Motor neuron (in vitro differentiated cells): ENCODE results near the gene PLPP3. TPM values are rescaled to one million over a fixed set of nuclear protein-coding genes. Genes with fewer than 3 reads are reported as not detected.

Source experiments
- ATAC-seq, 8 experiments: fragments of 200-7000 bp; cut with Tn5 transposase; replicated peaks in 6 of 8; 2 replicates each; pipeline ENCODE4 v1.8.0; 2021; ENCODE audit warnings: mild to moderate bottlenecking in 8 of 8, moderate library complexity in 8 of 8
- H3K27ac ChIP-seq, 2 donors: fragments of 250-450 bp; sonication (Bioruptor Pico); 2 replicates each; pipeline ENCODE4 v1.9.0; 2021; ENCODE audit warnings: antibody characterized with exemption in 2 of 2, mild to moderate bottlenecking in 2 of 2, moderate library complexity in 1 of 2
- H3K4me1 ChIP-seq, 2 donors: fragments of 250-450 bp; sonication (Bioruptor Pico); replicated peaks in 1 of 2; 2 replicates each; pipeline ENCODE4 v1.6.1; 2021; ENCODE audit warnings: antibody characterized with exemption in 2 of 2, mild to moderate bottlenecking in 2 of 2, moderate library complexity in 1 of 2
- H3K4me3 ChIP-seq, 5 donors: fragments of 250-450 bp; sonication (Bioruptor Pico); 2 replicates each; pipeline ENCODE4 v1.9.0; 2021; ENCODE audit warnings: antibody characterized with exemption in 5 of 5, mild to moderate bottlenecking in 5 of 5, moderate library complexity in 4 of 5
- WGBS, 10 experiments: fragments of 450-650 bp; shearing (Covaris generic); methylation state at CpG; one replicate each; pipeline ENCODE4 v1.0.0; 2022; 5-methylcytosine and 5-hydroxymethylcytosine counted together
- in situ Hi-C, 9 experiments: fragments of 400-800 bp; cut with MboI; loops; one replicate each; pipeline ENCODE4 v1.15.0; 2021; ENCODE audit warnings: low sequenced_read_pairs in 9 of 9, low pct_unique_long_range_greater_than_20kb in 2 of 9; ENCODE audit not compliant: unreplicated experiment in 9 of 9
- total RNA-seq, 8 experiments: library from RNA; unstranded; fragments of 300-600 nt; gene quantifications; 2 replicates each; pipeline versions ENCODE4 v1.2.3 to v1.2.4, GENCODE V29; 2022

The PLPP3 gene
- total RNA-seq, 8 experiments from 2014 or later = 4.7 to 175 (median 24.7) TPM

DNA sequence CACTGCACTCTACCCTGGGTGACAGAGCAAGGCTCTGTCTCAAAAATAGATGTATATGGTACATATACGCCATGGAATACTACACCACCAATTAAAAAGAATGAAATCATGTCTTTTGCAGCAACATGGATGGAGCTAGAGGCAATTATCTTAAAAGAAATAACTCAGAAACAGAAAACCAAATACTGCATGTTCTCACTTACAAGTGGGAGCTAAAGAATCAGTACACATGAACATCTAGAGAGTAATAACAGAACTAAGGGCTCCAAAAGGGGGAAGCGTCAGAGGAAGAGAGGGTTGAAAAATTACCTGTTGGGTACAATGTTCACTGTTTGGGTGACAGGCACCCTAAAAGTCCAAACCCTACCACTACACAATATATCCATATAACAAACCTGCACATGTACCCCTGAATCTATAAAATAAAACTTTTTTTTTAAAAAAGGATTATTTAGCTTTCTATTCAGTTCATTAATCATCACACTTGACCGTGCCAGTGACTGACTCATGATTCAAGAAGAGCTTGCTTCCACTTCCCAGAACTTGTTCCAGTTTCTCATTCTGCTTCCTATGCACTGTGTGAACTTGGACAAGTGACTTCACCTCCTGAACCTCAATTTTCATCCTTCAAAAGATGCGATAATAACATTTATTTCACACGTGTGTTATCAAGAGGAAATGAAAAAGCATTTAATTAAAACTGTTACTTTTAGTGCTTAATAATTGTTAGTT is 109.6 kb downstream of the PLPP3 start:
- peak in 2 of 8 experiments; percentile 40 to 95 for ATAC-seq
- H3K4me3 ChIP-seq = no peak overlapping the region
- WGBS, 10 experiments = 34 to 90% (median 80%) methylated on average over 3 to 5 of the region's 5 CpGs
- in situ Hi-C loops = no loop called here
- peaks cover 11 to 12% of the 10 kb centered on the region in 2 donors for H3K4me1 ChIP-seq
- no peak overlapping the region for H3K27ac ChIP-seq

DNA sequence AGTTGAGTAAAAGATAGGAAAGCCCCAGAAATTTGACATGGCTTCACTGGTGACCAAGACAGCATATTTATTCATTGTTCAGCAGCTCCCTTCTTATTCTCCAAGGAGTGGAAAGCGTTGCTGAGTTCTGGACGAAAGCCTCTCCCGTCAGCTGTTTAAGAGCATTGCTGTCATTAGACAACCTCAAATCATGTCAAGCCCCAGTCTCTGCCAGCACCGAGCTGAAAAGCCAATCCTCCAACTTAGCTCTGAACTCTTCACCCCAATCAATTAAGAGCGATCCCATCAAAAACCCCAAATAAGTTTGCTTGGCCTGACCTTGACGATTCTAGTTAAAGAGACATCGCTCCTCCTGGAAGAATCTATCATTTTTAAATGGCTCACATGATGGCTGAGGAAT is 110.8 kb downstream of the PLPP3 start:
- H3K27ac ChIP-seq = peak overlapping the region in 1 of 2 donors; percentile 3
- in situ Hi-C loops = no loop called here
- H3K4me3 ChIP-seq = no peak overlapping the region
- ATAC-seq = peak in 5 of 8 experiments; percentile 51 to 79 (median 74)
- H3K4me1 ChIP-seq = peaks cover 11 to 12% of the 10 kb centered on the region in 2 donors
- WGBS, 10 experiments = 6 to 56% (median 25%) methylated on average over 3 to 7 of the region's 7 CpGs; no CpG with 5 or more reads in 1 of the 10 experiments

DNA sequence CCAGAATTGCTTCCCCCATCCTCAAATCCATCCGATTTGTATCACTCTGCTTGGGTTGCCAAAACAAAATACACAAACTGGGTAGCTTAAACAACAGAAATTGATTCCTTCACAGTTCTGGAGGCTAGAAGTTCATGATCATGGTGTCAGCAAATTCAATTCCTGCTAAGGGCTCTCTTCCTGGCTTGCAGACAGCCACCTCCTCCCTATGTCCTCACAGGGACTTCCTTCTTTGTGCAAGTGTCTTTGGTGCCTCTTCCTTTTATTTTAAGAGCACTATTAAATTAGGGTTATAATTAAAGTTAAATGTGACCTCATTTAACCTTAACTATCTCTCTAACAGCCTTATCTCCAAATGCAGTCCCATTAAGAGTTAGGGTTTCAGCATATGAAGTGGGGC is 112.8 kb downstream of the PLPP3 start:
- Histone ChIP-seq H3K4me1 (peaks cover 15 to 16% of the 10 kb centered on the region in 2 donors), H3K27ac (no peak overlapping the region), H3K4me3 (no peak overlapping the region)
- no peak for ATAC-seq
- in situ Hi-C loops = no loop called here
- 83 to 100% (median 100%) methylated on average over 1 of the region's 1 CpG; no CpG with 5 or more reads in 3 of the 10 experiments for WGBS, 10 experiments

DNA sequence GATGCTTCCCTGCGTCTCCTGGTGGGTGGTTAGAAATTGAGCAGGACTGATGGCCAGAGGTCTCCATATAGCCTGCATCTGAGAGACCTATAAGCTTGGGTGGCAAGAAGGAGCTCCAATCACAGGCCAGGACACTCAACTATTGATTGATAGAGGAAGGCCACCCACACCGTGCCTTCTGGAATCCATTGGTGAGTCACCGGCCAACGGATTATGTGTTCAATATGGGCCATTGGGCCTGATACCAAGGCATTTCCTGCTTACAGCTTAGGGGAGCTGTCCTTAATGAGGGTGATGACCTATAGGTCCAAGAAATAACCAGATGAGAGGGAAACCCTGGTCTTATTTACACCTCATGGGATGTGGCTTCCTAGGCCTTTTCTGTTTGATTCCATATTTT is 115.1 kb downstream of the PLPP3 start:
- Histone ChIP-seq H3K4me1 (peaks cover 25 to 26% of the 10 kb centered on the region in 2 donors), H3K27ac (no peak overlapping the region), H3K4me3 (no peak overlapping the region)
- no peak for ATAC-seq
- in situ Hi-C loops = no loop called here
- 80 to 100% (median 88%) methylated on average over 1 to 4 of the region's 4 CpGs; no CpG with 5 or more reads in 4 of the 10 experiments for WGBS, 10 experiments

DNA sequence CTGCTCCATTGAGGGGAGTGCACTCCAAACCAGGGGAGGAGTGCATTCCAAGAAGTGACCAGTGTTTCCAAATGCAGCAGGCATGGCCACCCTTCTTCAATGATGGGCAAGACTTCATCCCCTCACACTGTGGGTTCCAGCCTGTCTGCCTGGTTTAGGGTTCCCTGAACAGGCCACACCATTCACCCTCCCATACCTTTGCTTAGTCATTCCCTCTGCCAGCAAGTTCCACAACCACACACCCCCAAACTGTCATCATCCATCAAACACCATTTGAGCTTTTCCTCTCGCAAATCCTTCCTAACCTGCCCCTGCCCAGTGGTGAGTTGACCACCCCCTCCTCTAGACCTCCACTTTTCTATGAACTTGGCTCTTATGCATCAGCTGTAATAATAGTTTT is 116.0 kb downstream of the PLPP3 start:
- Histone ChIP-seq H3K27ac (no peak overlapping the region), H3K4me1 (peaks cover 18 to 19% of the 10 kb centered on the region in 2 donors), H3K4me3 (no peak overlapping the region)
- WGBS, 10 experiments = 67 to 100% (median 83%) methylated on average over 1 of the region's 1 CpG; no CpG with 5 or more reads in 5 of the 10 experiments
- no peak for ATAC-seq
- in situ Hi-C loops = no loop called here

DNA sequence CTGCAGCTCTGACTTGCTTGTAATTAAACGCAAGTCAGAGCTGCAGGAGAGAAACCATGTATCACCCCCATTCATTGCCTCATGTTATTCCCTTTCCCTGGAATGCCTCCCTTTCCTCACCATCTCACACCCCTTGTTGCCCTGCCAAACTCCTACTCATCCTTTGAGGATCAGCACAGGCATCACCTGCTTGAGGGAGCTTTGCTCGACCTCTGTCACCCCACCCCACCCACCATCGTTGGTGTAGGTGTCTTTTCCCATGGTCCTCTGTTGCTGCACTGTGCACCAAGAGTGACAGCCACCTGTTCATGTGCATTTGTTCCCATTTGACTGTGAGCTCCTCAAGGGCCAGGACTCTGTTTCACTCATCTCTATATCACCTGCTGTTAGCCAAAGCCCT is 117.2 kb downstream of the PLPP3 start:
- WGBS, 10 experiments = 40 to 100% (median 81%) methylated on average over 1 to 3 of the region's 3 CpGs; no CpG with 5 or more reads in 1 of the 10 experiments
- H3K4me3 ChIP-seq = no peak overlapping the region
- peaks cover 14% of the 10 kb centered on the region in 2 donors for H3K4me1 ChIP-seq
- no peak overlapping the region for H3K27ac ChIP-seq
- ATAC-seq = no peak
- in situ Hi-C loops = no loop called here

DNA sequence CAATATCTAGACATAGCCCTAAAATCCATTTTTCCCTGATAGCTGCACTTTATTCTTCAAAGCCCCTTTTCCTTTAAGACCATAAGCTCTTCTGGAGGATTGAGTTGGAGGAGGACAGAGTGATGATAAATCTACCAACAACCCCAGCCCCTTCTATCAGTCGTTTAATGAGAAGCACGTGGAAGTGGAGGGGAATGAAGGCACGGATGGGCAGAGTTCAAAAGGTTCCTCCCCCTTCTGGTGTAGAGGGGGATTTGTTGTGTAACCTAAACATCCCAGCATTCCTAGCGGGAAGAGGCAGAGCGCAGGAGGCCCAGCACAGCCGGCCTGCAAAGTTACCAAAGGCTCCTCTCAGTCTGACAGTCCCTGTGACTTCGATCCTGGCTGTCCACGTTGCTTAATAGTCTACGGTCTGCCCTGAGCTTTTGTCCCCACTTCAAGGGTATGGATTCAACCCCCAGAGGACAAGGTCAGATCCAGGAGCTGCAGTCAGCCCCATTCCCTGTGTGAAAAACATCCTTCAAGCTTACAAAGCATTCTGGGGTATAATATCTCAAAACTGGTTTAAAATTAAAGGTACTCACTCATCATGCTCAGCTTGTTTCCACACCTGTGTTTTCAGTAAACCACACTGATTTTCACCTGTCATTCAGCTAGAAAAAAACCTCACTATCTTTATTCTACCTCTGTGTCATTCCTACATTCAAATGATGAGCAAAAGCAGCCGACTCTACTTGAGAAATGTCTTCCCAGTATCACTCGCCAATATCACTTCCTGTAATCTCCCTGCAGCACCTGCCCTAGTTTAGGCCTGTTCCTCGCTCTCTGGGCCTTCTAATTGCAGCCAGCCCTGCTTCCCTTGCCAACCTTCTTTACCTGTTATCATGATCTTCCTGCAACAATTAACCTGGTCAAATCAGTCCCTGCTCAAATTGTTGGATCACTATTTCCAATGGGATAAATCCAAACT is 117.9 kb downstream of the PLPP3 start:
- peak in 5 of 8 experiments; percentile 70 to 95 (median 82) for ATAC-seq
- in situ Hi-C loops = no loop called here
- H3K27ac ChIP-seq = peak overlapping the region in 1 of 2 donors; percentile 9
- H3K4me1 ChIP-seq = peaks cover 14% of the 10 kb centered on the region in 2 donors
- WGBS, 10 experiments = 30 to 100% (median 63%) methylated on average over 1 to 12 of the region's 12 CpGs
- H3K4me3 ChIP-seq = no peak overlapping the region

DNA sequence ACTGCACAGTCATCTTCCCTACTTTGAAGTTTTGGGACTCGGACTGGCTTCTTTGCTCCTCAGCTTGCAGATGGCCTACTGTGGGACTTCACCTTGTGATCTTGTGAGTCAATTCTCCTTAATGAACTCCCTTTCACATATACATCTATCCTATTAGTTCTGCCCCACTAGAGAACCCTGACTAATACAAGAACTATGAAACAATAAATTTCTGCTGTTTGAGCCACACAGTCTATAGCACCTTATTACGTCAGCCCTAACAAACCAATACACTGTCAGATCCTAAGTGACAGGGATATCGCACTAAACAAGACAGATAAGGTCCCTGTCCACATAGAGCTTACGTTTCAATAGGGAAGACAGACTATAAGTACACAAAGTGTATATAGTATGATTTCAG is 120.1 kb downstream of the PLPP3 start:
- no peak overlapping the region for H3K27ac ChIP-seq
- WGBS, 10 experiments = 80 to 100% (median 96%) methylated on average over 1 to 4 of the region's 4 CpGs; no CpG with 5 or more reads in 2 of the 10 experiments
- H3K4me3 ChIP-seq = no peak overlapping the region
- in situ Hi-C loops = no loop called here
- H3K4me1 ChIP-seq = peaks cover 14% of the 10 kb centered on the region in 2 donors
- no peak for ATAC-seq

DNA sequence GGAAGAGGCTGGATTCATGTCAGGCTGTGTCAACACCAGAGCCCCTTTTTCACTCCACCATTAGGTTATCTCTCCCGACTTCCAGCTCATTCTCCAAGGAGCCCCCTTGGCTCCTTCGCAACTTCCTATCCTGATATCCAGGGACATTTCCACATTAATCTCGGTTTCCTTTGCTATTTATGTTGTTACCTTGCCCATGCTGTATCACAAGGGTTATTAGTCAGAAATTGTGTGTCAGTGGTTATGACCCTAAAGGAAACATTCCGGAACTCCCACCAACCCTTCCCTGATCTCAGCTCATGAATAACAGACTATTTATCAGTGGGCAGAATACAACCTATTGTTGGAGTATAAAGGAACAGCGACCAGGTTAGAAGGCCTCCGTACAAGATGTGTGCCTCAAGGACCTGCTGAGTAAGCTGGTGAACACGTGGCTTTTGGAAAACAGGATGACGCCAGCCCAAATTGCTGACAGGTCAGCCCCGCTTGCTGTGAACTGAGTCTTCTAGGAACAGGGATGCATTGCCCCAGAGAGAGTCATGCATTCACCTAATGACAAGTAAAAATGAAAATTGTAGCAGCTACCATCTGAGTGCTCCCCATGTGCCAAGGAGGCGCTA is 121.5 kb downstream of the PLPP3 start:
- H3K27ac ChIP-seq = no peak overlapping the region
- peaks cover 23 to 24% of the 10 kb centered on the region in 2 donors for H3K4me1 ChIP-seq
- in situ Hi-C loops = no loop called here
- no peak overlapping the region for H3K4me3 ChIP-seq
- no peak for ATAC-seq
- 62 to 98% (median 84%) methylated on average over 1 to 10 of the region's 10 CpGs for WGBS, 10 experiments

DNA sequence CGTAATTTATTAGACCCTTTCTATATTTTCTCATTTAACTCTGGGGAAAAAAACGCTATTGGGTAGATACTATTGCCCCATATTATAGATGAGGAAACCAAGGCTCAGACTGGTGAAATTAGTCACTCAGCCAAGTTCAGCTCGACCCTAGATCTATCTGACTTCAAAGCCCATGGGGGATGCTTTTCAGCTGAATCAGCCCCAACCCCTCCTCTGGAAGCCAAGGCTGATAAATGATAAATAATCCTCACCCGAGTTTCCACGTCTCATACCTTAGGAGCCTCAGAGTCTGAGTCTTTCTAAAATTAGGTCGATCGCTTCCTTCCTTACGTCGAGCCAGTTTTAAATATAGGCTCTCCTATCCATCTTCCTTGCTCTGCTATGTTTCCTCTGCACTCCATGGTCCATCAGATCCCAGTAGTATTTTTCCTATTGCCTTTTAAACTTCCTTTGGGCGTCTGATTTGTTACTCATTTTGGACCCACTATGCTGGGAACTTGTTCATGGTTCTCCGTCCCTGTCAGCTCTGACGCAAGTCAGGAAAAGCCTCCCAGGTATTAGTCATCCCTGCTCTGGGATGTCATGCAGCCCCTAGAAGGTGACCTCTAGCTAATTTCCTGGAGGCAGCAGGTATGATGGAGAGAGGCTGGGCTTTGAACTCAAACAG is 122.8 kb downstream of the PLPP3 start:
- 27 to 92% (median 84%) methylated on average over 2 to 12 of the region's 12 CpGs; no CpG with 5 or more reads in 1 of the 10 experiments for WGBS, 10 experiments
- in situ Hi-C loops = no loop called here
- Histone ChIP-seq H3K27ac (no peak overlapping the region), H3K4me1 (peaks cover 22 to 25% of the 10 kb centered on the region in 2 donors), H3K4me3 (no peak overlapping the region)
- peak in 3 of 8 experiments; percentile 24 to 53 (median 36) for ATAC-seq

DNA sequence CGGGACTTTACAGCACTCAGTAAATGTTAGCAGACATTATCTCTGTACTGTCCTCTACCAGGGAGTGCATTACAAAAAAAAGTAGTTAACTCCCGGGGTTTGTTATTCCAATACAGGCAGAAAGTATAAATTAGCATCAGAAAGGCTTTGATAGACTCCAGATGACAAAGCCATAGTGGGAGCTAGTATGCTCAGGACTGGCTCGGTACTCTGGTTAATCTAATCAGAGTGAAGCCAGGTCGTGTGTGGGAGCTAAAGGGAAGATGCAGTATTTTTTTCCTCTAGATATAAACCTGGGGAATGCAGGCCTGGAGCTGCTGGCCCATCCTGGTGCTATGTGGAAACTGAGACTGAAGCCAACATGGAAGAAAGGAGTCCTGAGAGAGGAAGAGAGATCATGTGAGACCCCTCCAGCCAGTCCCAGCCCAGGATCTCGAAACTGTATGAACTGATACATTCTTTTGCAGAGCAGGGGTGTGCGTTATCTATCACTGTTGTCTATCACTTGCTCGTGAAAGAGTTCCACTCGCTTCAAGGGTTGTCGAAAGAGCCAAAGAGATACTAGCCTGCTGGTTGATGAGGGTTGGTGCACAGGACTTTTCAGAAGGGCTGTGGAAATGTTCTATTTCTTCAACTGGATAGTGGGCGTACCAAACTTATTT is 125.8 kb downstream of the PLPP3 start:
- no peak overlapping the region for H3K27ac ChIP-seq
- no peak overlapping the region for H3K4me3 ChIP-seq
- H3K4me1 ChIP-seq = peaks cover 13 to 15% of the 10 kb centered on the region in 2 donors
- 38 to 97% (median 50%) methylated on average over 3 to 10 of the region's 10 CpGs; no CpG with 5 or more reads in 2 of the 10 experiments for WGBS, 10 experiments
- in situ Hi-C loops = no loop called here
- ATAC-seq = peak in 6 of 8 experiments; percentile 35 to 87 (median 84)

DNA sequence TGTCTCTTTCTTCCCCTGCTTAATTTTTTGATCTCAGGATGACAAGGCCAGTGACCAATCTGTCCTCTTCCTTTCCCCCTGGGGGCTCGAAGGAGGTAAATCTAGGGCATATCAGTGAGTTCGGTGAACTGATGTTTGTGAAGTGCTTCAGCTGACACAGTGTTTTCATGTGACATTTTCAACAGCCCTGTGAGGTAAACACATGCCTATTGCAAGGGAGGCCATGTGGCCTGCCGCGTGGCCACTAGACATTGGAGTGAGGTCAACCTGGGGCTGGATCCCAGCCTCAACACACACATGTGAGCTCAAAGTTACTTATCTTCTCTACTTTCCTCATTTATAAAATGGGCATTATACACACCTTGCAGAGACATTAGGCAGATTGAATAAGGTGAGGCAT is 126.3 kb downstream of the PLPP3 start:
- ATAC-seq = peak in 5 of 8 experiments; percentile 72 to 90 (median 83)
- in situ Hi-C loops = no loop called here
- H3K4me3 ChIP-seq = no peak overlapping the region
- H3K4me1 ChIP-seq = peaks cover 13 to 15% of the 10 kb centered on the region in 2 donors
- no peak overlapping the region for H3K27ac ChIP-seq
- 40 to 90% (median 60%) methylated on average over 2 to 4 of the region's 4 CpGs; no CpG with 5 or more reads in 4 of the 10 experiments for WGBS, 10 experiments
